Psoas muscle (tissue), 8 donors: ENCODE measurements around the gene DDAH2. TPM values are rescaled to one million over a fixed set of nuclear protein-coding genes. Genes with fewer than 3 reads are reported as not detected.

Experiments used
- ATAC-seq, 4 donors: fragments of 200-7000 bp; cut with Tn5 transposase; one replicate each; pipeline ENCODE4 v1.9.1; 2020; ENCODE audit warnings: moderate library complexity in 3 of 4, mild to moderate bottlenecking in 2 of 4
- DNase-seq, 2 donors: peaks; one replicate each; pipeline ENCODE4 v3.0.0-alpha.2; 2020
- H3K27ac ChIP-seq: fragments of 200-600 bp; one replicate; pipeline ENCODE4 v1.8.0; 2022
- H3K27me3 ChIP-seq, 3 donors: fragments of 200-600 bp in 1 of 3; one replicate each; pipeline versions ENCODE4 v1.6.1 to v1.8.0; 2013 to 2022; ENCODE audit warnings: low read length in 2 of 3, mild to moderate bottlenecking in 2 of 3, moderate library complexity in 1 of 3; ENCODE audit not compliant: insufficient read depth in 3 of 3
- H3K36me3 ChIP-seq, 2 donors: fragments of 200-600 bp in 1 of 2; one replicate each; pipeline versions ENCODE4 v1.6.1 to v1.8.0; 2013 to 2022; ENCODE audit warnings: low read depth in 1 of 2, mild to moderate bottlenecking in 1 of 2, moderate library complexity in 1 of 2; ENCODE audit not compliant: insufficient read depth in 1 of 2
- H3K4me1 ChIP-seq: fragments of 200-600 bp; one replicate; pipeline ENCODE4 v1.8.0; 2022
- H3K4me3 ChIP-seq: fragments of 200-600 bp; one replicate; pipeline ENCODE4 v1.8.0; 2022; ENCODE audit warnings: mild to moderate bottlenecking
- H3K9me3 ChIP-seq: fragments of 200-600 bp; one replicate; pipeline ENCODE4 v1.8.0; 2022
- CTCF ChIP-seq: fragments of 200-600 bp; IDR thresholded peaks from one replicate; pipeline ENCODE4 v1.8.0; 2022; ENCODE audit warnings: antibody characterized with exemption
- WGBS, 3 donors: extraction: QIAGEN DNeasy Blood & Tissue Kit; methylation state at CpG; one replicate each; pipeline versions ENCODE4 v1.1.6 to v1.1.7; 2013; 5-methylcytosine and 5-hydroxymethylcytosine counted together
- intact Hi-C, 2 donors: fragments of 100-400 bp; cut with DNase I; formaldehyde crosslinking; loops; one replicate each; pipeline versions ENCODE4 v1.11.0 to v1.14.2; 2022
- polyA plus RNA-seq, 3 donors: library from polyadenylated mRNA; stranded (reverse); fragments of 200-250 nt; gene quantifications; one replicate each; pipeline ENCODE4 v1.2.3, GENCODE V29; 2013
- total RNA-seq, 4 donors: library from RNA; stranded (reverse); fragmentation: NEBNext Ultra II Directional in 2 of 4; extraction: Animal tissue kit (Norgen Biotek cat#: 25700) in 2 of 4; gene quantifications; one replicate each; pipeline versions ENCODE4 v1.2.1 to v1.2.4, GENCODE V29; 2021 to 2023
- donor health status: healthy with polysubstance abuse.
- donor health status: DM: no; HTN: no; CAD: no; lungs with moderate emphysema.
- donor health status: Bipolar disorder and iron deficiency.
- donor health status: healthy.
- donor health status: DM: yes; HTN: yes; CAD: no.
- donor health status: DM: no; HTN: no; CAD: no.
- donor health status: DM: no; HTN: no; CAD: no.
- donor health status: DM: yes; HTN: yes; CAD: no.

Gene DDAH2
- total and polyA plus RNA-seq, 7 donors = 6.3 to 16.2 (median 11.1) TPM

DNA sequence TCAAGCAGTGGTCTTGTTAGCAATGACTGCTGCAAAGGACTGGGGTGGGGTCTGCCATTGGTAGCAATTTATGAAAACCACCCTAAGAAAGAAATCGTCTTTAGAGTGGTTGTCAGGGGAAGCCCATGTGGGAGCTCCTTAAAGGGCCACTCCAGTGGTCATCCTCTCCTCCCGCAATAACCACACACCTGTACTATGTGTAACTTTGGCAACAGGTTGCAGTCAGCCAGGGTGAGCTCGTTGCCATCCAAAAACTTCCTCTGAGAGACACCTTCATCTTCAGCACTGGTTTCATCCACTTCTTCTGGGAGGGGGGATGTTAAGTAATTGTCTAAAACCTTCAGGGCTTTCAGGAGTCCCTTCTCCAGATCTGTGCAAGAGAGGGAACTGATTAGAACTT is 2.9 kb upstream of the DDAH2 start:
- 71 to 77% (median 71%) methylated on average over 3 of the region's 3 CpGs for WGBS, 3 donors
- Histone ChIP-seq H3K27ac (no peak overlapping the region), H3K4me3 (no peak overlapping the region), H3K9me3 (no peaks in the 10 kb centered on the region), H3K4me1 (peaks cover 25% of the 10 kb centered on the region), H3K36me3 (peaks cover 0 to 43% of the 10 kb centered on the region in 2 donors), H3K27me3 (peaks cover 0 to 11% (median 0%) of the 10 kb centered on the region in 3 donors)
- ATAC-seq (no peak), DNase-seq (no peak)
- TF ChIP-seq CTCF = no peak
- intact Hi-C loops = no loop called here

- no peak for TF ChIP-seq CTCF
- ATAC-seq (no peak), DNase-seq (no peak)
- Histone ChIP-seq H3K27ac (peak overlapping the region; percentile 16), H3K36me3 (peaks cover 0 to 51% of the 10 kb centered on the region in 2 donors), H3K27me3 (peaks cover 0 to 11% (median 0%) of the 10 kb centered on the region in 3 donors), H3K4me1 (peaks cover 18% of the 10 kb centered on the region), H3K4me3 (peak overlapping the region; percentile 72), H3K9me3 (no peaks in the 10 kb centered on the region)
- WGBS, 3 donors = 85 to 93% (median 88%) methylated on average over 11 of the region's 11 CpGs
- intact Hi-C loops = no loop called here
Measured at GRCh38 chr6:31730631-31731086, 1.6 kb upstream of the DDAH2 start.

- ATAC-seq (peak; percentile 76 to 87 (median 78)), DNase-seq (peak; percentile 89 to 94)
- peaks cover 0 to 11% (median 0%) of the 10 kb centered on the region in 3 donors for H3K27me3 ChIP-seq
- H3K4me3 ChIP-seq = peak overlapping the region; percentile 72
- H3K36me3 ChIP-seq = peaks cover 0 to 51% of the 10 kb centered on the region in 2 donors
- peak overlapping the region; percentile 73 for H3K27ac ChIP-seq
- H3K4me1 ChIP-seq = peaks cover 18% of the 10 kb centered on the region
- no peaks in the 10 kb centered on the region for H3K9me3 ChIP-seq
- WGBS, 3 donors = 4 to 5% (median 4%) methylated on average over 43 to 46 of the region's 46 CpGs
- no peak for TF ChIP-seq CTCF
- intact Hi-C loops = no loop called here
Measured at GRCh38 chr6:31729979-31730630, 1.0 kb upstream of the DDAH2 start.

GRCh38 chr6:31729515-31729978 is 448 bp upstream of the DDAH2 start:
- WGBS, 3 donors = 0 to 1% (median 1%) methylated on average over 25 to 29 of the region's 29 CpGs
- TF ChIP-seq CTCF = no peak
- peak overlapping the region; percentile 73 for H3K27ac ChIP-seq
- peak overlapping the region; percentile 72 for H3K4me3 ChIP-seq
- peaks cover 14% of the 10 kb centered on the region for H3K4me1 ChIP-seq
- H3K36me3 ChIP-seq = peaks cover 0 to 51% of the 10 kb centered on the region in 2 donors
- ATAC-seq (peak; percentile 70 to 85 (median 75)), DNase-seq (peak; percentile 89 to 94)
- no peaks in the 10 kb centered on the region for H3K9me3 ChIP-seq
- intact Hi-C loops = no loop called here
- H3K27me3 ChIP-seq = peaks cover 0 to 6% (median 0%) of the 10 kb centered on the region in 3 donors
